KOPT-K1 (cell line): ENCODE data around the gene PTCD3.
A peak's percentile ranks its signal among the peaks of the same experiment; 100 is the strongest.

Experiments
- H3K27ac ChIP-seq: fragments of 200-600 bp; sonication (generic); 2 replicates; pipeline ENCODE4 v1.5.1; 2016; ENCODE audit warnings: antibody characterized with exemption, mild to moderate bottlenecking, low read depth, low read length; ENCODE audit not compliant: poor library complexity, severe bottlenecking
- H3K36me3 ChIP-seq: fragments of 200-600 bp; sonication (generic); 2 replicates; pipeline ENCODE4 v1.5.1; 2017; ENCODE audit warnings: antibody characterized with exemption, mild to moderate bottlenecking, low read length, moderate library complexity; ENCODE audit not compliant: insufficient read depth
- H3K9me3 ChIP-seq: fragments of 200-600 bp; sonication (generic); 2 replicates; pipeline ENCODE4 v1.5.1; 2017; ENCODE audit warnings: antibody characterized with exemption, low read length, mild to moderate bottlenecking; ENCODE audit not compliant: insufficient read depth, poor library complexity, severe bottlenecking

PTCD3 gene

GRCh38 chr2:86105969-86106945 lies at the start of gene PTCD3:
PTCD3 (plus strand) TSS chr2:86106235; CDS start chr2:86106248, 13 bp downstream.
- H3K36me3 ChIP-seq: peaks cover 63% of the 10 kb centered on the region
- H3K27ac ChIP-seq: peak within 1 kb of the TSS; percentile 86
- no peaks in the 10 kb centered on the region for H3K9me3 ChIP-seq

DNA sequence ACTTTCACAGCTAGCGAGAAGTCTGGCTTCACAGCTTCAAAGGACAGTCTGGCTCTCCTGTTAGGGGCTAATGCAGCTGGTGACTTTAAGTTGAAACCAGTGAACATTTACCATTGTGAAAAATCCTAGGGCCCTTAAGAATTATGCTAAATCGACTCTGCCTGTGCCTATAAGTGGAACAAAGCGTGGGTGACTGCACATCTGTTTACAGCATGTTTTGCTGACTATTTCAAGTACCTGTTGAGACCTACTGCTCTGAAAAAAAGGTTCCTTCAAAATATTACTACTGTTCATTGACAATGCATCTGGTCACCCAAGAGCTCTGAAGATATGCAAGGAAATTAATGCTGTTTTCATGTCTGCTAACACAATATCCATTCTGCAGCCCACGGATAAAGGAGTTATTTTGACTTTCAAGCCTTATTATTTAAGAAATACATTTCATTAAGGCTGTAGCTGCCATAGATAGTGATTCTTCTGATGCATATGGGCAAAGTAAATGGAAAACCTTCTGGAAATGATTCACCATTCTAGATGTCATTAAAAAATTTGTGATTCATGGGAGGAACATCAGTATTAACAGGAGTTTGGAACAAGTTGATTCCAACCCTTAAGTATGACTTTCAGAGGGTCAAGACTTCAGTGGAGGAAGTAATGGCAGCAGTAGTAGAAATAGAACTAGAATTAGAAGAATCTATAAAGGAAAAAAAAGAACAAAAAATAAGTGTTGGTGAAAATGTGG lies 49.3 kb upstream of the PTCD3 start:
- Histone ChIP-seq H3K36me3 (peaks cover 91% of the 10 kb centered on the region), H3K9me3 (no peaks in the 10 kb centered on the region), H3K27ac (no peak overlapping the region)

DNA sequence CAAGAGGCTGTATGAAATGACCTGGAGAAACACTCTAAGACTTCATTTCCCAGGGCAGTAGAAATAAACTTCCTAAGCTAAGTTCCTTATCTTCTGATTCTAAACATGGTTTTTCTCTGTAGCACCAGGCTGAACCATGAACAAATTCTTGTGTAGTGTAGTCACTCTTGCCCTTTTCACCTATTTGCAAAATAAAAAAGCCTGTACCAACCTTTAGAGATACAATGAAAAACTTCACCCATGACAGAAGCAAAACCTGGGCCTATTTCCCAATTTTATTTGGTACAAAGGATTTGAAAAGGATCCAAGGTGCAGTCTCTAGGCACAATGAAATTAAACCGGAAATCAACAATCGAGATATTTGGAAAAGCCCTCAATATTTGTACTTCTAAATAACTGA lies 44.0 kb upstream of the PTCD3 start:
- no peak overlapping the region for H3K27ac ChIP-seq
- H3K9me3 ChIP-seq: peaks cover 12% of the 10 kb centered on the region
- peaks cover 94% of the 10 kb centered on the region for H3K36me3 ChIP-seq

GRCh38 chr2:86064006-86064405 lies 42.0 kb upstream of the PTCD3 start:
- H3K27ac ChIP-seq: no peak overlapping the region

DNA sequence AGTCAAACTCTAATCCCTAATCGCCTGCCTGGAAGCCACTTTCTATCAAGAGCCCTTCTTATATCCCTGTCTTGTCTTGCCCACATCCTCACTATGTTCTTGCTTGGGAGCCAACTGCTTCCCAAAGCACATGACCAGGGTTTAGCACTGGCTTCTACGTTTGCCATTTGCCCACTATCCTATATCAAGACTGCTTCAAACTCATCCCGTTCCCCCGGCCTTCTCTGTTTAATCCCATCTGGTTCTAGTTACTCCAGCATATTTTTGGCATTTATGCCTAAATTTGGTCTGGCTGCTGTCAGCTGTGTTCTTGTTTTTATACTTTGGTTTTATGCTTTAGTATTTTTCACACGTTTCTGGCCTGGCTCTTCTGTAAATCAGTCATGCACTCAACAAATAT lies 40.5 kb upstream of the PTCD3 start:
- Histone ChIP-seq H3K36me3 (peaks cover 96% of the 10 kb centered on the region), H3K27ac (no peak overlapping the region), H3K9me3 (peaks cover 12% of the 10 kb centered on the region)

More at GRCh38 chr2:86064006-86064405, 42.0 kb upstream of the PTCD3 start:
- H3K36me3 ChIP-seq: peaks cover 96% of the 10 kb centered on the region
- peaks cover 12% of the 10 kb centered on the region for H3K9me3 ChIP-seq

GRCh38 chr2:86066007-86066578 lies 39.9 kb upstream of the PTCD3 start:
- H3K36me3 ChIP-seq: peaks cover 96% of the 10 kb centered on the region

GRCh38 chr2:86066915-86067314 lies 39.1 kb upstream of the PTCD3 start:
- Histone ChIP-seq H3K36me3 (peaks cover 95% of the 10 kb centered on the region), H3K27ac (no peak overlapping the region), H3K9me3 (peaks cover 12% of the 10 kb centered on the region)

More at GRCh38 chr2:86066007-86066578, 39.9 kb upstream of the PTCD3 start:
- H3K9me3 ChIP-seq: peaks cover 12% of the 10 kb centered on the region
- no peak overlapping the region for H3K27ac ChIP-seq

DNA sequence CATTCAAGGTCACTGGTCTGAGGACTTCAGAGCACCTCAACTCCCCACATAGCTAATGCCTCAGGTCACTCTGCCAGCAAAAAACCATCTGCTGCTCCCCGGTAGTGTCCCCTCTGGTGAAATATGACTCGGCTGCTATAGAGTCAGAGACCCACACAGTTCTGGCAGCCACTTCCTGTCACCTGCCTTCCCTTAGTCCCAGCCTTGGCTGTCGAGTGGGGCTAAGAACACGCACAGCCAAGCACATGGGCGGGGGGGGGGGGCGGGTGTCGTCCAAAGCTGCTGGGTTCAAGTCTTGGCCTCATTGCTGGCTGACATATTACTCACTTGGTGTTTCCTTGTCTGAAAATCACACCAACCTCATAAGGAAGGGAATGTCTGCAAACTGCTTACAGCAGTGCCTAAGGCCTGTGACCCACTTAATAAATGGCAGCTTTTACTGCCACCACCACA lies 37.9 kb upstream of the PTCD3 start:
- peak overlapping the region; percentile 65 for H3K27ac ChIP-seq
- peaks cover 12% of the 10 kb centered on the region for H3K9me3 ChIP-seq
- H3K36me3 ChIP-seq: peaks cover 95% of the 10 kb centered on the region

GRCh38 chr2:86068648-86069047 lies 37.4 kb upstream of the PTCD3 start:
- peaks cover 9% of the 10 kb centered on the region for H3K9me3 ChIP-seq
- H3K27ac ChIP-seq: peak overlapping the region; percentile 65
- peaks cover 95% of the 10 kb centered on the region for H3K36me3 ChIP-seq

DNA sequence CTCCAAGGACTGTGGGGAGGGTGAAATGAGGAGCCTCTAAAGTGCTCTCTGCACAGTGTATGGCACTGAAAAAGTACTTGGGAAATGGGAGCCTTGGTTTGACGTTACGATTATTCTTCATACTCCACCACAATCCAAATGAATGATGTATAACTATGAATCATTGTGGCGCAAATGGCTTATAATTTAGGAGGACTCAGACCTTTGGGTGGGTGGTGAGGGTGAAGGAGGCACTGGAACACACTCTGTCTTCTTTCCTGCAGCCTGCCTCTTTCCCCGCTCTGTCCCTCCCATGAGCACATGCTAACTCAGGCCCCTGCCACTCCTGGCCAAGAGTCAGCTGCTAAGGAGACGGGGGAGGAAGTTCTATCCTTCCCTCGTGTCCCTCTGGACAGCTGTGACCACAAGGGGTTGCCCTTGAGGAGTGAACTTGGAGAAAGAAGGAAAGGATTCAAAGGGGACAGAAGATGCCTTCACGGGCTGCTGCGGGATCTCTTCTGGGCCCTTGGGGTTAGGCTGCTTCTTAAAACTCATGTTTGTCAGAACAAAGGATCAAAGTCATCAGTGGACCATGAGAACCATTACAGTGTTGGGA lies 36.8 kb upstream of the PTCD3 start:
- Histone ChIP-seq H3K27ac (peak overlapping the region; percentile 65), H3K9me3 (peaks cover 4% of the 10 kb centered on the region), H3K36me3 (peaks cover 95% of the 10 kb centered on the region)

DNA sequence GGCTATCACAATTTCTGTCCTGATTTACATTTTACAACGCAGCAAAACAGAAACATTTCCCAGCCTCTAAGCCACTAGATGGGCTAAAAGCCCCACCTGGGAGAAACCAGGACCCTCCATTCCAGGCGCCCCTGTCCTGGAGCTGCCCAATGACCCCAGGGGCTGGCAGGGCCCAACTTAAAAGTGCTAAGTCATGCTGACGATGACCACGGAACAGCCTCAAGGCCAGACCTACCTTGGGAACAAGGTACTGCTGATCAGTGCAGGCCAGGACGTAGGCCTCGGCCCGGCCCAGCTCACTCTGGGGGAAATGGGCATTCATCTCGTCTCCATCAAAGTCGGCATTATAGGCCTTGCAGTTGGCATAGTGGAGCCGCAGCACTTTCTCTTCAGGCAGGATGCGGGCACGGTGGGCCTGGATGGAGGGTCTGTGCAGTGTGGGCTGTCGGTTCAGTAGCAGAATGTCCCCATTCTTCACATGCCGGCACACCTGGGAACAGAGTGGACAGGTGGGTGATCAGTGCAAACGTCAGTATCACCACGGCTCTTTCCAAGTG lies 36.2 kb upstream of the PTCD3 start:
- H3K9me3 ChIP-seq: no peaks in the 10 kb centered on the region
- H3K27ac ChIP-seq: no peak overlapping the region
- peaks cover 95% of the 10 kb centered on the region for H3K36me3 ChIP-seq

GRCh38 chr2:86070868-86071267 lies 35.2 kb upstream of the PTCD3 start:
- H3K9me3 ChIP-seq: no peaks in the 10 kb centered on the region
- H3K27ac ChIP-seq: no peak overlapping the region

DNA sequence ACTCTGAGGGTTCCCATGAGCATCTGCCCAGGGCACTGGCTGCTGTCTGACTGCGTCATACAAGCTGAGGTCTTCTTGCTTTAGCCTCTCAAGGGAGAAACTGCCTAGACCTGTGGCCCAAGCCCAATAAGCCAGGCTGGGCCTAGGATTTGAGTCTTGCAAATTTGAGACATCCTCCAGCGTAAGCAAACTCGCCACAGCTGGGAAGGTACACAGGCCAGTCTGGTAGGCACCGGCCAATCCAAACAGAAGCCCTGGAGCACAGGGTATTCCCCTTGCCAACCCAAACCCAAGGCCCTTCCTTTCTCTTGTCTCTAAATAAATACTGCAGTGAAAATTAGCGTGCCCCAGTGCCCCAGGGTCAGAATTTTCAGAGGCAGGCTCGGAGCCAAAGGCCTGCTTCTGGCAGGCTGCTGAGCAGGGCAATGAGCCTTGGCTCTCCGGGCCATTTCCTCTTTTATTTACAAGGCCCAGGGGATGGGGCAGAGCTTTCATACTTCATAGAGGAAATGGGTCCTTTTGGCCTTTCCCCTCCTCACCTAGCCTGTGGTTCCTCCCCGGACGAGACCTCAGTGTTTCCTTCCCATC lies 33.7 kb upstream of the PTCD3 start:
- Histone ChIP-seq H3K9me3 (no peaks in the 10 kb centered on the region), H3K36me3 (peaks cover 94% of the 10 kb centered on the region), H3K27ac (no peak overlapping the region)

More at GRCh38 chr2:86070868-86071267, 35.2 kb upstream of the PTCD3 start:
- peaks cover 94% of the 10 kb centered on the region for H3K36me3 ChIP-seq

DNA sequence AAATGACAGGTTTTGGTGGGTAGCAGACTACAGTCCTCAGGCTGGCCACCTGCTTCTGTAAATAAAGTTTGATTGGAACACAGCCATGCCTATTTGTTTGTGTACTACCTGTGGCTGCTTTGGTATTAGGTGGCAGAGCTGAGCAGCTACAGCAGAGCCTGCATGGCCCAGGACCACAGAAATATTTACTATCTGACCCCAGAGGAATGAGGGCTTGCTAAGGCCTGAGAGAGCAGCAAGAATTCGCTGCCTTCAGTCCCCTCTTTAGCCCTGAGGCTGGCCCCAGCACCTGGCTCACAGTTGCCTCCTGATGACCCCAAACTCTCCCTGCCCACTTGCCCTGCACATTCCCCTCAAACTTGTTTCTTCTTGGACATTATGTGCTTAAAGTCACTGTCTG lies 32.8 kb upstream of the PTCD3 start:
- H3K9me3 ChIP-seq: no peaks in the 10 kb centered on the region
- peaks cover 95% of the 10 kb centered on the region for H3K36me3 ChIP-seq
- no peak overlapping the region for H3K27ac ChIP-seq
